Prostate gland (tissue), 2 donors: Measurements from ENCODE around the gene SH3BGR.

Experiments
- POLR2A ChIP-seq: fragments of 450-650 bp; IDR thresholded peaks from one replicate; pipeline ENCODE4 v1.6.1; 2016; ENCODE audit warnings: antibody characterized with exemption, mild to moderate bottlenecking
- POLR2AphosphoS5 ChIP-seq: sonication (generic); formaldehyde crosslinking; IDR thresholded peaks from one replicate; pipeline ENCODE4 v1.6.1; 2017; ENCODE audit warnings: antibody characterized with exemption
- TF ChIP-seq, protein P1 (sequence below), 4 experiments: fragments of 200-600 bp in 2 of 4; fragments of 450-650 bp in 2 of 4; sonication (generic) in 2 of 4; IDR thresholded peaks; 1 replicate in 3 of 4; 2 replicates in 1 of 4; pipeline ENCODE4 v1.5.1; 2016 to 2019; ENCODE audit warnings: antibody characterized with exemption in 4 of 4, mild to moderate bottlenecking in 2 of 4, moderate library complexity in 2 of 4

DNA sequence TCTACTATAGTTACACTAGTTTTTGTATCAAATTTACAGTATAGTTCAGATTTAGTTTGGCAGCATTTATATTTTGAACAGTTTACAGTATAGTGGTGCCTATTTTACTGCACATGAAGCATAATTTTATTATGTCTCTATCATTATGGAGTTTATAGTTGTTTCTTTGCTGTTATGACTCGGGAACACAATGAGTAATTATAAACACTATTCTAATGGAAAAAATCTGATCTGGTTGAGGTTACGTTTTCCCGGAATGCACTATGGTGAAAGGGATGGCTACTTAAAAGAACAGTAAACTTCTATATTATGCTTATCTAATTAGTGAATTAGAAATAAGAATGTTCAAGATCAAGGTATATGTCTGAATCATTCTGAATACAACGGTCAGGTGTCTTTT is 16.8 kb upstream of the SH3BGR start:
- TF ChIP-seq, protein P1, sequence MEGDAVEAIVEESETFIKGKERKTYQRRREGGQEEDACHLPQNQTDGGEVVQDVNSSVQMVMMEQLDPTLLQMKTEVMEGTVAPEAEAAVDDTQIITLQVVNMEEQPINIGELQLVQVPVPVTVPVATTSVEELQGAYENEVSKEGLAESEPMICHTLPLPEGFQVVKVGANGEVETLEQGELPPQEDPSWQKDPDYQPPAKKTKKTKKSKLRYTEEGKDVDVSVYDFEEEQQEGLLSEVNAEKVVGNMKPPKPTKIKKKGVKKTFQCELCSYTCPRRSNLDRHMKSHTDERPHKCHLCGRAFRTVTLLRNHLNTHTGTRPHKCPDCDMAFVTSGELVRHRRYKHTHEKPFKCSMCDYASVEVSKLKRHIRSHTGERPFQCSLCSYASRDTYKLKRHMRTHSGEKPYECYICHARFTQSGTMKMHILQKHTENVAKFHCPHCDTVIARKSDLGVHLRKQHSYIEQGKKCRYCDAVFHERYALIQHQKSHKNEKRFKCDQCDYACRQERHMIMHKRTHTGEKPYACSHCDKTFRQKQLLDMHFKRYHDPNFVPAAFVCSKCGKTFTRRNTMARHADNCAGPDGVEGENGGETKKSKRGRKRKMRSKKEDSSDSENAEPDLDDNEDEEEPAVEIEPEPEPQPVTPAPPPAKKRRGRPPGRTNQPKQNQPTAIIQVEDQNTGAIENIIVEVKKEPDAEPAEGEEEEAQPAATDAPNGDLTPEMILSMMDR (IDR thresholded peaks at IDR 0.05): no peak
- TF ChIP-seq POLR2A (no peak), POLR2AphosphoS5 (no peak)
